WTC11 (cell line): ENCODE results near the gene NRG2. TPM values are rescaled to one million over a fixed set of nuclear protein-coding genes. Genes with fewer than 3 reads are reported as not detected.

Source experiments
- ATAC-seq: fragments of 200-7000 bp; cut with Tn5 transposase; 2 replicates; pipeline ENCODE4 v1.10.0; 2021; ENCODE audit warnings: mild to moderate bottlenecking, moderate library complexity
- CTCF ChIA-PET: fragments of 300-600 bp; sonication (Branson Sonifier 250); formaldehyde crosslinking; loops from one replicate; lab custom pipeline; 2021; ENCODE audit warnings: antibody characterized with exemption; lab: Charles Lee
- POLR2A ChIA-PET: fragments of 350-600 bp; sonication (Branson Sonifier 250); formaldehyde crosslinking; loops from one replicate; lab custom pipeline; 2021; ENCODE audit warnings: antibody characterized with exemption; lab: Charles Lee
- DNase-seq: peaks from one replicate; pipeline ENCODE4 v3.0.0; 2021; ENCODE audit warnings: low spot score
- H3K27ac Mint-ChIP-seq: 2 replicates; pipeline ENCODE4 v1.8.0; 2021; ENCODE audit warnings: mixed read lengths
- H3K27me3 Mint-ChIP-seq: 2 replicates; pipeline ENCODE4 v1.8.0; 2021; ENCODE audit warnings: low read depth, mild to moderate bottlenecking, moderate library complexity, mixed read lengths
- H3K36me3 Mint-ChIP-seq: 2 replicates; pipeline ENCODE4 v1.8.0; 2021; ENCODE audit warnings: mixed read lengths
- H3K4me1 Mint-ChIP-seq: 2 replicates; pipeline ENCODE4 v1.8.0; 2022; ENCODE audit warnings: mixed read lengths
- H3K4me3 Mint-ChIP-seq: 2 replicates; pipeline ENCODE4 v1.8.0; 2021; ENCODE audit warnings: mild to moderate bottlenecking, moderate library complexity, mixed read lengths
- H3K9me3 Mint-ChIP-seq: 2 replicates; pipeline ENCODE4 v1.8.0; 2021; ENCODE audit warnings: mixed read lengths
- ATF3 ChIP-seq: sonication (generic); formaldehyde crosslinking; conservative IDR thresholded peaks from 2 replicates; pipeline ENCODE4 v1.8.1; 2022; ENCODE audit warnings: mild to moderate bottlenecking, missing genetic modification reagents
- EMX1 ChIP-seq: fragments of 250-450 bp; sonication (Bioruptor Pico); IDR thresholded peaks from 2 replicates; pipeline ENCODE4 v1.8.0; 2021; ENCODE audit warnings: mild to moderate bottlenecking
- FOXK1 ChIP-seq: sonication (generic); formaldehyde crosslinking; IDR thresholded peaks from 2 replicates; pipeline ENCODE4 v1.8.0; 2022; ENCODE audit warnings: mild to moderate bottlenecking, moderate library complexity, missing genetic modification reagents
- GRHL2 ChIP-seq: fragments of 250-450 bp; sonication (Bioruptor Pico); IDR thresholded peaks from 2 replicates; pipeline ENCODE4 v1.8.0; 2022; ENCODE audit warnings: mild to moderate bottlenecking, moderate library complexity; ENCODE audit not compliant: insufficient replicate concordance, severe bottlenecking
- NR1H2 ChIP-seq: sonication (generic); formaldehyde crosslinking; IDR thresholded peaks from 2 replicates; pipeline ENCODE4 v1.9.0; 2021; ENCODE audit warnings: mild to moderate bottlenecking, moderate library complexity, missing genetic modification reagents
- RELA ChIP-seq: sonication (generic); formaldehyde crosslinking; IDR thresholded peaks from 2 replicates; pipeline ENCODE4 v1.8.1; 2022; ENCODE audit warnings: missing genetic modification reagents, mild to moderate bottlenecking, borderline replicate concordance
- RORB ChIP-seq: fragments of 250-450 bp; sonication (Bioruptor Pico); IDR thresholded peaks from 2 replicates; pipeline ENCODE4 v1.9.0; 2021; ENCODE audit warnings: mild to moderate bottlenecking
- SMAD3 ChIP-seq: sonication (generic); formaldehyde crosslinking; IDR thresholded peaks from 2 replicates; pipeline ENCODE4 v1.8.0; 2022; ENCODE audit warnings: missing genetic modification reagents, mild to moderate bottlenecking, borderline replicate concordance
- SMAD4 ChIP-seq: sonication (generic); formaldehyde crosslinking; IDR thresholded peaks from 2 replicates; pipeline ENCODE4 v1.8.0; 2022; ENCODE audit warnings: mild to moderate bottlenecking, missing genetic modification reagents
- SOX15 ChIP-seq: fragments of 250-450 bp; sonication (Bioruptor Pico); IDR thresholded peaks from 2 replicates; pipeline ENCODE4 v1.9.0; 2021; ENCODE audit warnings: mild to moderate bottlenecking
- USF2 ChIP-seq: sonication (generic); formaldehyde crosslinking; IDR thresholded peaks from 2 replicates; pipeline ENCODE4 v1.8.1; 2023; ENCODE audit warnings: mild to moderate bottlenecking, missing genetic modification reagents, moderate library complexity
- ZNF425 ChIP-seq: fragments of 250-450 bp; sonication (Bioruptor Pico); conservative IDR thresholded peaks from 2 replicates; pipeline ENCODE4 v1.9.0; 2021; ENCODE audit warnings: mild to moderate bottlenecking
- ZNF532 ChIP-seq: fragments of 250-450 bp; sonication (Bioruptor Pico); IDR thresholded peaks from 2 replicates; pipeline ENCODE4 v1.9.0; 2021; ENCODE audit warnings: mild to moderate bottlenecking, borderline replicate concordance
- ZNF671 ChIP-seq: fragments of 250-450 bp; sonication (Bioruptor Pico); IDR thresholded peaks from 2 replicates; pipeline ENCODE4 v1.8.0; 2021; ENCODE audit warnings: mild to moderate bottlenecking
- total RNA-seq: library from RNA; stranded (reverse); gene quantifications from 3 replicates; pipeline ENCODE4 v1.2.3, GENCODE V29; 2021
- TF ChIP-seq, protein P1 (sequence below): sonication (generic); formaldehyde crosslinking; IDR thresholded peaks from 2 replicates; pipeline ENCODE4 v1.8.0; 2022; ENCODE audit warnings: mild to moderate bottlenecking, missing genetic modification reagents
- TF ChIP-seq, protein P2 (sequence below): fragments of 250-450 bp; sonication (Bioruptor Pico); IDR thresholded peaks from 2 replicates; pipeline ENCODE4 v1.9.0; 2021; ENCODE audit warnings: mild to moderate bottlenecking
- TF ChIP-seq, protein P3 (sequence below): sonication (generic); formaldehyde crosslinking; conservative IDR thresholded peaks from 2 replicates; pipeline ENCODE4 v1.8.1; 2023; ENCODE audit warnings: mild to moderate bottlenecking, low read depth, missing genetic modification reagents, moderate library complexity

The NRG2 gene
- total RNA-seq, 1 experiment from 2014 or later, result 0.44 TPM

DNA sequence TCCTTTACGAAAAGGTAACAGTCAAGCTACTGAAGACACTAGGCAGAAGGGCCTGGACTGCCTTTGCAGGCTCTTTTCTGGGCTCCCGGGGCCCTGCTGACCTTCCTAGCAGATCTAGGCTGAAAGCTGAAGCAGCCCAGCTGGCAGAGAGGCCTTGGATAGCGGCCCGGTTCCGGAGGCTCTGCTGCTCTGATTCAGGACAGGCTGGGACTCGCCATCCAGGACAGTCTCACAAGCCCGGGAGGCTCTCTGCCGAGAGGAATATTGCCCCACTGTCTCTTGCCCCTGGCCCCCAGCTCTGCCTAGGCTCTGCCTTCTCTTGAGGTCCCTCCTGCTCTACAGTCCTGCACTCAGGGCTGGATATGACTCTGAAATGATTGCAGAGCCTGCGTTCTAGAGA is 179.7 kb downstream of the NRG2 start:
- Mint-ChIP-seq H3K9me3 (no peaks in the 10 kb centered on the region), H3K36me3 (no peaks in the 10 kb centered on the region), H3K4me3 (no peak overlapping the region), H3K27me3 (peaks cover 6% of the 10 kb centered on the region), H3K4me1 (peaks cover 12% of the 10 kb centered on the region), H3K27ac (no peak overlapping the region)
- DNase-seq, result no peak
- TF ChIP-seq SMAD3 (CRISPR knock-in tag), result no peak
- TF ChIP-seq SMAD4 (CRISPR knock-in tag), result no peak
- TF ChIP-seq SOX15 (CRISPR knock-in tag), result no peak
- no peak for TF ChIP-seq ATF3 (CRISPR knock-in tag)
- TF ChIP-seq, protein P1, sequence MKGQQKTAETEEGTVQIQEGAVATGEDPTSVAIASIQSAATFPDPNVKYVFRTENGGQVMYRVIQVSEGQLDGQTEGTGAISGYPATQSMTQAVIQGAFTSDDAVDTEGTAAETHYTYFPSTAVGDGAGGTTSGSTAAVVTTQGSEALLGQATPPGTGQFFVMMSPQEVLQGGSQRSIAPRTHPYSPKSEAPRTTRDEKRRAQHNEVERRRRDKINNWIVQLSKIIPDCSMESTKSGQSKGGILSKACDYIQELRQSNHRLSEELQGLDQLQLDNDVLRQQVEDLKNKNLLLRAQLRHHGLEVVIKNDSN, result no peak
- no peak for TF ChIP-seq FOXK1
- no peak for TF ChIP-seq ZNF671 (CRISPR knock-in tag)
- TF ChIP-seq, protein P2, sequence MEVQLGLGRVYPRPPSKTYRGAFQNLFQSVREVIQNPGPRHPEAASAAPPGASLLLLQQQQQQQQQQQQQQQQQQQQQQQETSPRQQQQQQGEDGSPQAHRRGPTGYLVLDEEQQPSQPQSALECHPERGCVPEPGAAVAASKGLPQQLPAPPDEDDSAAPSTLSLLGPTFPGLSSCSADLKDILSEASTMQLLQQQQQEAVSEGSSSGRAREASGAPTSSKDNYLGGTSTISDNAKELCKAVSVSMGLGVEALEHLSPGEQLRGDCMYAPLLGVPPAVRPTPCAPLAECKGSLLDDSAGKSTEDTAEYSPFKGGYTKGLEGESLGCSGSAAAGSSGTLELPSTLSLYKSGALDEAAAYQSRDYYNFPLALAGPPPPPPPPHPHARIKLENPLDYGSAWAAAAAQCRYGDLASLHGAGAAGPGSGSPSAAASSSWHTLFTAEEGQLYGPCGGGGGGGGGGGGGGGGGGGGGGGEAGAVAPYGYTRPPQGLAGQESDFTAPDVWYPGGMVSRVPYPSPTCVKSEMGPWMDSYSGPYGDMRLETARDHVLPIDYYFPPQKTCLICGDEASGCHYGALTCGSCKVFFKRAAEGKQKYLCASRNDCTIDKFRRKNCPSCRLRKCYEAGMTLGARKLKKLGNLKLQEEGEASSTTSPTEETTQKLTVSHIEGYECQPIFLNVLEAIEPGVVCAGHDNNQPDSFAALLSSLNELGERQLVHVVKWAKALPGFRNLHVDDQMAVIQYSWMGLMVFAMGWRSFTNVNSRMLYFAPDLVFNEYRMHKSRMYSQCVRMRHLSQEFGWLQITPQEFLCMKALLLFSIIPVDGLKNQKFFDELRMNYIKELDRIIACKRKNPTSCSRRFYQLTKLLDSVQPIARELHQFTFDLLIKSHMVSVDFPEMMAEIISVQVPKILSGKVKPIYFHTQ (CRISPR knock-in tag), result no peak
- TF ChIP-seq RORB (CRISPR knock-in tag), result no peak
- TF ChIP-seq USF2, result no peak
- no peak for TF ChIP-seq GRHL2
- CTCF ChIA-PET, result interaction anchor here (0.6 to 5.8 kb wide), 26 partner anchors 8 to 211 kb away, joined by 3 to 79 read pairs (median 4); no protein-coding TSS in a partner anchor
- ATAC-seq, result no peak
- POLR2A ChIA-PET, result no interaction called here

DNA sequence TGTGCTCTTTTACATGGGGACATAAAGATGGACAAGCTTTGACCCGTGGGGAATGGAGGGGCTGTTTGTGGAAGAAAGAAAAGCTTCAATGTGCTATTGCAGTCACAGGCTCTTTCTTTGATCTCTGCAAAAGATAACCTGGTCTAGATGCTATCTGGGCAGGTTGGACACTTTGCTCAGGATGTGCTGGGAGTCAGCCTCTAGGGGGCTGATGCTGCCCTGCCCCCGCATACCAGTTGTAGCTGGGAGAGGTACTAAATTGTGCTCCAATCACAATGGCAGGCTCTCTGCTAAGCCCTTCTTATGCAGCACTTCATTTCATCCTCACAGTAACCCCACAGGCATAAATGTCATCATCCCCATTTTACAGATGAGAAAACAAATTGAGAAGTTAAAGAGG is 180.3 kb downstream of the NRG2 start:
- peaks cover 6% of the 10 kb centered on the region for H3K27me3 Mint-ChIP-seq
- H3K9me3 Mint-ChIP-seq, result no peaks in the 10 kb centered on the region
- DNase-seq, result no peak
- no peak overlapping the region for H3K27ac Mint-ChIP-seq
- H3K4me1 Mint-ChIP-seq, result peaks cover 12% of the 10 kb centered on the region
- peak; percentile 55 for ATAC-seq
- no peaks in the 10 kb centered on the region for H3K36me3 Mint-ChIP-seq
- CTCF ChIA-PET, result interaction anchor here (0.6 to 5.8 kb wide), 27 partner anchors 8 to 284 kb away, joined by 3 to 79 read pairs (median 4); no protein-coding TSS in a partner anchor
- no peak overlapping the region for H3K4me3 Mint-ChIP-seq
- POLR2A ChIA-PET, result no interaction called here
- no peak for TF ChIP-seq ZNF671 (CRISPR knock-in tag)
- no peak for TF ChIP-seq EMX1 (CRISPR knock-in tag)
- no peak for TF ChIP-seq RELA (CRISPR knock-in tag)
- no peak for TF ChIP-seq ZNF532 (CRISPR knock-in tag)
- TF ChIP-seq, protein P3, sequence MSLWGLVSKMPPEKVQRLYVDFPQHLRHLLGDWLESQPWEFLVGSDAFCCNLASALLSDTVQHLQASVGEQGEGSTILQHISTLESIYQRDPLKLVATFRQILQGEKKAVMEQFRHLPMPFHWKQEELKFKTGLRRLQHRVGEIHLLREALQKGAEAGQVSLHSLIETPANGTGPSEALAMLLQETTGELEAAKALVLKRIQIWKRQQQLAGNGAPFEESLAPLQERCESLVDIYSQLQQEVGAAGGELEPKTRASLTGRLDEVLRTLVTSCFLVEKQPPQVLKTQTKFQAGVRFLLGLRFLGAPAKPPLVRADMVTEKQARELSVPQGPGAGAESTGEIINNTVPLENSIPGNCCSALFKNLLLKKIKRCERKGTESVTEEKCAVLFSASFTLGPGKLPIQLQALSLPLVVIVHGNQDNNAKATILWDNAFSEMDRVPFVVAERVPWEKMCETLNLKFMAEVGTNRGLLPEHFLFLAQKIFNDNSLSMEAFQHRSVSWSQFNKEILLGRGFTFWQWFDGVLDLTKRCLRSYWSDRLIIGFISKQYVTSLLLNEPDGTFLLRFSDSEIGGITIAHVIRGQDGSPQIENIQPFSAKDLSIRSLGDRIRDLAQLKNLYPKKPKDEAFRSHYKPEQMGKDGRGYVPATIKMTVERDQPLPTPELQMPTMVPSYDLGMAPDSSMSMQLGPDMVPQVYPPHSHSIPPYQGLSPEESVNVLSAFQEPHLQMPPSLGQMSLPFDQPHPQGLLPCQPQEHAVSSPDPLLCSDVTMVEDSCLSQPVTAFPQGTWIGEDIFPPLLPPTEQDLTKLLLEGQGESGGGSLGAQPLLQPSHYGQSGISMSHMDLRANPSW (CRISPR knock-in tag), result no peak
- no peak for TF ChIP-seq ZNF425 (CRISPR knock-in tag)
- no peak for TF ChIP-seq NR1H2 (CRISPR knock-in tag)
